B cell (primary cell): ENCODE results near the gene USP12. TPM values are rescaled to one million over a fixed set of nuclear protein-coding genes. Genes with fewer than 3 reads are reported as not detected.

ENCODE experiments used
- ATAC-seq: fragments of 200-7000 bp; cut with Tn5 transposase; one replicate; pipeline ENCODE4 v1.10.0; 2021; ENCODE audit warnings: low read depth, mild to moderate bottlenecking, moderate number of reproducible peaks, moderate library complexity
- CTCF ChIA-PET: fragments of 350-600 bp; sonication (Branson Sonifier 250); formaldehyde crosslinking; loops from one replicate; lab custom pipeline; 2021; ENCODE audit warnings: antibody characterized with exemption, inconsistent platforms; lab: Charles Lee
- POLR2A ChIA-PET: fragments of 350-600 bp; sonication (Branson Sonifier 250); formaldehyde crosslinking; loops from one replicate; lab custom pipeline; 2021; ENCODE audit warnings: antibody characterized with exemption; lab: Charles Lee
- DNase-seq: peaks from one replicate; pipeline ENCODE4 v3.0.0; 2013
- H2AFZ ChIP-seq: 2 replicates; pipeline ENCODE4 v1.6.1; 2012; ENCODE audit warnings: mild to moderate bottlenecking, low read depth, low read length; ENCODE audit not compliant: insufficient read depth, poor library complexity, severe bottlenecking
- H3K27ac ChIP-seq, 2 donors: 1 replicate in 1 of 2; 2 replicates in 1 of 2; pipeline ENCODE4 v1.5.1; 2012 to 2013; ENCODE audit warnings: low read length in 2 of 2, mild to moderate bottlenecking in 2 of 2, moderate library complexity in 1 of 2
- H3K27me3 ChIP-seq, 4 experiments: fragments of 200-600 bp in 1 of 4; sonication (generic) in 1 of 4; replicated peaks in 1 of 4; 1 replicate in 2 of 4; 2 replicates in 2 of 4; pipeline versions ENCODE4 v1.6.1 to v1.7.0; 2013 to 2016; ENCODE audit warnings: low read length in 3 of 4, mild to moderate bottlenecking in 2 of 4, mixed read lengths in 1 of 4, moderate library complexity in 1 of 4; ENCODE audit not compliant: insufficient read depth in 4 of 4, control insufficient read depth in 3 of 4; ENCODE audit errors: control extremely low read depth in 1 of 4
- H3K36me3 ChIP-seq, 2 experiments: replicated peaks in 1 of 2; 1 replicate in 1 of 2; 2 replicates in 1 of 2; pipeline versions ENCODE4 v1.6.1 to v1.7.1; 2013; ENCODE audit warnings: low read length in 1 of 2; ENCODE audit not compliant: insufficient read depth in 2 of 2, control insufficient read depth in 1 of 2; ENCODE audit errors: control extremely low read depth in 1 of 2, extremely low read depth in 1 of 2
- H3K4me1 ChIP-seq, 2 donors: fragments of 200-600 bp in 1 of 2; sonication (generic) in 1 of 2; 1 replicate in 1 of 2; 2 replicates in 1 of 2; pipeline versions ENCODE4 v1.5.1 to v1.6.1; 2013 to 2017; ENCODE audit warnings: low read length in 2 of 2; ENCODE audit not compliant: control insufficient read depth in 2 of 2, insufficient read depth in 2 of 2
- H3K4me2 ChIP-seq: replicated peaks from 2 replicates; pipeline ENCODE3; 2012; ENCODE audit warnings: mild to moderate bottlenecking, low read depth, low read length; ENCODE audit not compliant: poor library complexity, severe bottlenecking
- H3K4me3 ChIP-seq, 5 experiments: fragments of 200-600 bp in 1 of 5; sonication (generic) in 1 of 5; 1 replicate in 3 of 5; 2 replicates in 2 of 5; pipeline versions ENCODE4 v1.5.1 to v1.7.0; 2011 to 2016; ENCODE audit warnings: low read length in 4 of 5, mild to moderate bottlenecking in 4 of 5, low read depth in 2 of 5, control low read depth in 1 of 5, moderate library complexity in 1 of 5; ENCODE audit not compliant: insufficient read depth in 1 of 5; ENCODE audit errors: control extremely low read depth in 1 of 5, extremely low read depth in 1 of 5
- H3K79me2 ChIP-seq: fragments of 200-600 bp; sonication (generic); one replicate; pipeline ENCODE4 v1.6.0; 2016; ENCODE audit warnings: low read length; ENCODE audit not compliant: control insufficient read depth, insufficient read depth
- H3K9ac ChIP-seq: fragments of 200-600 bp; sonication (generic); 2 replicates; pipeline ENCODE4 v1.6.1; 2017; ENCODE audit warnings: mild to moderate bottlenecking, low read length, moderate library complexity
- H3K9me3 ChIP-seq, 3 donors: one replicate each; pipeline versions ENCODE4 v1.6.1 to v1.7.1; 2013; ENCODE audit warnings: low read length in 2 of 3; ENCODE audit not compliant: control insufficient read depth in 2 of 3, insufficient read depth in 1 of 3; ENCODE audit errors: control extremely low read depth in 1 of 3
- H4K20me1 ChIP-seq: 2 replicates; pipeline ENCODE4 v1.6.0; 2012; ENCODE audit warnings: mild to moderate bottlenecking, low read length; ENCODE audit not compliant: insufficient read depth, control insufficient read depth, poor library complexity, severe bottlenecking
- H3K27ac Mint-ChIP-seq: one replicate; pipeline ENCODE4 v1.8.0; 2021; ENCODE audit warnings: mixed read lengths
- H3K27me3 Mint-ChIP-seq: one replicate; pipeline ENCODE4 v1.8.0; 2021; ENCODE audit warnings: mixed read lengths
- H3K4me1 Mint-ChIP-seq: one replicate; pipeline ENCODE4 v1.8.0; 2021; ENCODE audit warnings: mixed read lengths
- H3K4me3 Mint-ChIP-seq: one replicate; pipeline ENCODE4 v1.8.0; 2021; ENCODE audit warnings: mixed read lengths
- H3K9me3 Mint-ChIP-seq: one replicate; pipeline ENCODE4 v1.8.0; 2022; ENCODE audit warnings: mixed read lengths; ENCODE audit not compliant: insufficient read depth
- EZH2 ChIP-seq: IDR thresholded peaks from 2 replicates; pipeline ENCODE4 v1.6.1; 2012; ENCODE audit warnings: borderline replicate concordance, low read depth, mild to moderate bottlenecking, moderate library complexity, low read length; ENCODE audit not compliant: insufficient read depth, poor library complexity, severe bottlenecking
- WGBS: methylation state at CpG from one replicate; pipeline ENCODE4 v1.1.5; 2013; ENCODE audit warnings: missing lambda C conversion rate; ENCODE audit not compliant: insufficient coverage; 5-methylcytosine and 5-hydroxymethylcytosine counted together
- intact Hi-C: fragments of 100-400 bp; cut with micrococcal nuclease; formaldehyde crosslinking; loops from one replicate; pipeline ENCODE4 v1.10.0; 2022
- polyA plus RNA-seq: library from polyadenylated mRNA; depleted of rRNA; stranded (reverse); fragments of >200 nt; gene quantifications from 2 replicates; pipeline ENCODE4 v1.2.3, GENCODE V29; 2012
- total RNA-seq, 2 donors: library from RNA; stranded (reverse); fragments of 120-200 nt in 1 of 2; gene quantifications; 1 replicate in 1 of 2; 2 replicates in 1 of 2; pipeline versions ENCODE4 v1.2.3 to v1.2.4, GENCODE V29; 2013 to 2022
- TF ChIP-seq, protein P1 (sequence below): fragments of 200-600 bp; IDR thresholded peaks from one replicate; pipeline ENCODE4 v1.8.0; 2022; ENCODE audit warnings: antibody characterized with exemption, mild to moderate bottlenecking

USP12 gene
- total and polyA plus RNA-seq, 2 donors (not counting 1 experiment from before 2014, with no cell fraction given), result 21.7 to 46.3 TPM

- H3K4me1 Mint-ChIP-seq, result peaks cover 67% of the 10 kb centered on the region
Measured at GRCh38 chr13:27171827-27172494, 350 bp upstream of the USP12 start.

More at GRCh38 chr13:27171827-27172494, 350 bp upstream of the USP12 start:
- peak overlapping the region; percentile 92 to 94 for H3K27ac ChIP-seq
- peaks cover 16% of the 10 kb centered on the region for H4K20me1 ChIP-seq
- H3K9ac ChIP-seq, result peak overlapping the region; percentile 92
- TF ChIP-seq EZH2, result no peak
- TF ChIP-seq, protein P1, sequence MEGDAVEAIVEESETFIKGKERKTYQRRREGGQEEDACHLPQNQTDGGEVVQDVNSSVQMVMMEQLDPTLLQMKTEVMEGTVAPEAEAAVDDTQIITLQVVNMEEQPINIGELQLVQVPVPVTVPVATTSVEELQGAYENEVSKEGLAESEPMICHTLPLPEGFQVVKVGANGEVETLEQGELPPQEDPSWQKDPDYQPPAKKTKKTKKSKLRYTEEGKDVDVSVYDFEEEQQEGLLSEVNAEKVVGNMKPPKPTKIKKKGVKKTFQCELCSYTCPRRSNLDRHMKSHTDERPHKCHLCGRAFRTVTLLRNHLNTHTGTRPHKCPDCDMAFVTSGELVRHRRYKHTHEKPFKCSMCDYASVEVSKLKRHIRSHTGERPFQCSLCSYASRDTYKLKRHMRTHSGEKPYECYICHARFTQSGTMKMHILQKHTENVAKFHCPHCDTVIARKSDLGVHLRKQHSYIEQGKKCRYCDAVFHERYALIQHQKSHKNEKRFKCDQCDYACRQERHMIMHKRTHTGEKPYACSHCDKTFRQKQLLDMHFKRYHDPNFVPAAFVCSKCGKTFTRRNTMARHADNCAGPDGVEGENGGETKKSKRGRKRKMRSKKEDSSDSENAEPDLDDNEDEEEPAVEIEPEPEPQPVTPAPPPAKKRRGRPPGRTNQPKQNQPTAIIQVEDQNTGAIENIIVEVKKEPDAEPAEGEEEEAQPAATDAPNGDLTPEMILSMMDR, result no peak
- no peaks in the 10 kb centered on the region for H3K9me3 ChIP-seq
- peaks cover 43 to 54% of the 10 kb centered on the region in 2 donors for H3K4me1 ChIP-seq
- peak overlapping the region; percentile 61 to 86 (median 83) for H3K4me3 ChIP-seq
- WGBS, result 1% methylated on average over 67 of the region's 73 CpGs
- H3K79me2 ChIP-seq, result peaks cover 46% of the 10 kb centered on the region
- ChIA-PET POLR2A (interaction anchor here (1.0 kb wide), 1 partner anchor 79 kb away, joined by 5 read pairs; the partner anchor contains the start of gene RPL21), CTCF (interaction anchor here (1.6 kb wide), 1 partner anchor 187 kb away, joined by 5 read pairs; no protein-coding TSS in a partner anchor)
- peak overlapping the region; percentile 79 for H2AFZ ChIP-seq
- intact Hi-C loops, result loop anchor here (1.0 to 10.0 kb wide), 8 partner anchors 41 to 1885 kb away; partner anchors contain the start of genes CDK8, LNX2, MTMR6 and POLR1D
- ATAC-seq (peak; percentile 88), DNase-seq (peak; percentile 95)
- H3K4me2 ChIP-seq, result peak overlapping the region; percentile 71
- Mint-ChIP-seq H3K4me3 (peak overlapping the region; percentile 86), H3K27ac (peak overlapping the region; percentile 95), H3K9me3 (no peaks in the 10 kb centered on the region), H3K27me3 (no peaks in the 10 kb centered on the region)
- H3K36me3 ChIP-seq, result no peaks in the 10 kb centered on the region
- H3K27me3 ChIP-seq, result no peaks in the 10 kb centered on the region
